ENCODE measurements around the gene KLHDC1. TPM values are rescaled to one million over a fixed set of nuclear protein-coding genes. Genes with fewer than 3 reads are reported as not detected.
A peak's percentile ranks its signal among the peaks of the same experiment; 100 is the strongest.

Gene KLHDC1
- total and polyA plus RNA-seq, 9 of the 15 experiments (the other 6 are each of a cell fraction or from before 2014, with no cell fraction given): 0.08 to 0.41 (median 0.18) TPM

DNA sequence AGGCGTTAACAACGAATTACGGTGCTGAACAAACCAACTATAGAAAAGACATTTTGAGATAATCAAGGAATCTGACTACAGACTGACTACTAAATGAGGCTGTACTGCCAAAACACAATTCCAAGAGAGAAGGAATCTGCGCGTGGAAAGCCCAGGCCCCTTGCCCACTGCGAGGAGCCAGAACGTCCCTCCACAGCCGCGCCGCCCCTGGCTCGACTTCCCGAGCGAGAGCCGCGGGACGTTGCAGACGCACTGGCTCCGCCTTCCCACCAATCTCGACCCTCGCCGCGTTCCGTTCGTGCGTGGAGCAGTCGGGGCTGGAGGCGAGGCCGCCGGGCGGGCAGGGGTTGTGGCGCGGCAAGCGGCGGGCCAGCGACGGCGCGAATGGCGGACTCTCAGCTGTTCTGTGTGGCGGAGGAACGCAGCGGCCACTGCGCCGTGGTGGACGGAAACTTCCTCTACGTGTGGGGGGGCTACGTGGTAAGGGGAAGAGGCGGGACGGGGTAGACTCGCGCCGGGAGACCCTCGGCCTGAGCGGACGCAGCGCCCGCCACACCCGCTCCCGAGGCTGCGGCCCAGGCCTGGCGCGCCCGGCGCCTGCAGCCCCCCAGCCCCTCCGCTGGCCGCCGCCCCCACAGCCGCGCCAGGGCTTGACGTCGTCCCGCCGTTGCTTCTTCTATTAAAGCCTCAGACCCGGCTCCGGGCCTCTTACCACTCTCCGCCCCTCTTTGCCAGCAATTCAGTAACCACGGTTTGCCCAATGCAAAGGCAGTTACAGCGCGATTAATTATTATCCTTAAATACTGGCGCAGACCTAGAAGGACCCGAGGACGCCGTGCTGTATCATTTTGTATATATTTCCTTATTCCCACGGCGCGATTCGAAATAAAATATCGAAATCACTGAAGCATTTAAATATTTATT, at the start of gene KLHDC1 (continued):
- TF ChIP-seq, protein P1, sequence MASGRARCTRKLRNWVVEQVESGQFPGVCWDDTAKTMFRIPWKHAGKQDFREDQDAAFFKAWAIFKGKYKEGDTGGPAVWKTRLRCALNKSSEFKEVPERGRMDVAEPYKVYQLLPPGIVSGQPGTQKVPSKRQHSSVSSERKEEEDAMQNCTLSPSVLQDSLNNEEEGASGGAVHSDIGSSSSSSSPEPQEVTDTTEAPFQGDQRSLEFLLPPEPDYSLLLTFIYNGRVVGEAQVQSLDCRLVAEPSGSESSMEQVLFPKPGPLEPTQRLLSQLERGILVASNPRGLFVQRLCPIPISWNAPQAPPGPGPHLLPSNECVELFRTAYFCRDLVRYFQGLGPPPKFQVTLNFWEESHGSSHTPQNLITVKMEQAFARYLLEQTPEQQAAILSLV (tag; IDR thresholded peaks at IDR 0.05): no peak
- TF ChIP-seq ARID1B (IDR thresholded peaks at IDR 0.05) (no peak), RERE (CRISPR knock-in tag; IDR thresholded peaks at IDR 0.05; ENCODE audit: borderline replicate concordance) (no peak), HEY1 (CRISPR knock-in tag; IDR thresholded peaks at IDR 0.05; ENCODE audit: borderline replicate concordance) (no peak), HNRNPLL (IDR thresholded peaks at IDR 0.05; ENCODE audit: low read depth, low read length, poor library complexity, severe bottlenecking) (peak; percentile 87), SMAD4 (CRISPR knock-in tag; conservative IDR thresholded peaks at IDR 0.05) (no peak), BCLAF1 (IDR thresholded peaks at IDR 0.05; ENCODE audit: borderline replicate concordance in 1 of 2, control insufficient read depth in 1 of 2, low read depth in 2 of 2, low read length in 1 of 2) (no peak), TFE3 (CRISPR knock-in tag; IDR thresholded peaks at IDR 0.05) (no peak), ZNF280B (CRISPR knock-in tag; IDR thresholded peaks at IDR 0.05) (no peak), ZNF184 (CRISPR knock-in tag; IDR thresholded peaks at IDR 0.05) (no peak), TGIF2 (CRISPR knock-in tag; IDR thresholded peaks at IDR 0.05) (no peak), KAT2B (IDR thresholded peaks at IDR 0.05; ENCODE audit: low read depth, low read length) (no peak)

All from K562 (cell line).